NCI-H1417 (cell line): ENCODE measurements around the gene CISD1.
"Not testable (repeated sequence)": the region's sequence is repeated elsewhere in the genome, so short reads cannot be mapped to it uniquely, and the experiment has no call there.

Source experiments
- DNase-seq, 3 experiments: peaks; one replicate each; lab custom pipeline; 2025; lab: John Stamatoyannopoulos, UW

The CISD1 gene

GRCh38 chr10:58268946-58269781 is at the start of gene CISD1:
CISD1 (plus strand) TSS chr10:58269162; CDS start chr10:58269274, 112 bp downstream.
- peak; percentile 94 to 98 (median 95) for DNase-seq

DNA sequence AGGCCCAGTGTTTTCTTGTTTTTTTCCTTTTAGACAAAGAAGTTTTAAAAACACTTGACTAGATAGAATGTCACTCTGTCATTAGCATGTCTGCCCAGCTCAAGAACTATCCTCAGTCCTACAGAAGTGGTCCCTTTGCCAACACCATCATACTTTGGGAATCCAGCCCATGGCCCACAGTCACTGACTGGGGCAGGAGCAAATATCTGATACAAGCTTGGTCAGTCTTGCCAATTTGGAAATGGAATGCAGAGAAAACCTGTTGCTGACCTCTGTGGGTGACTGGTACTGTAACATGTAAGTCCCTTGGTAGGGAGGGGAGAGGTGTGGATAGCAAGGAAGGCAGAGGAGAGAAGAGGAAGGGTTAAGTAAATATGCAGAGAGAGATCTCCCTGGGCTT is 49.1 kb upstream of the CISD1 start:
- no peak for DNase-seq

GRCh38 chr10:58220769-58221451 is 48.1 kb upstream of the CISD1 start:
- no peak for DNase-seq

DNA sequence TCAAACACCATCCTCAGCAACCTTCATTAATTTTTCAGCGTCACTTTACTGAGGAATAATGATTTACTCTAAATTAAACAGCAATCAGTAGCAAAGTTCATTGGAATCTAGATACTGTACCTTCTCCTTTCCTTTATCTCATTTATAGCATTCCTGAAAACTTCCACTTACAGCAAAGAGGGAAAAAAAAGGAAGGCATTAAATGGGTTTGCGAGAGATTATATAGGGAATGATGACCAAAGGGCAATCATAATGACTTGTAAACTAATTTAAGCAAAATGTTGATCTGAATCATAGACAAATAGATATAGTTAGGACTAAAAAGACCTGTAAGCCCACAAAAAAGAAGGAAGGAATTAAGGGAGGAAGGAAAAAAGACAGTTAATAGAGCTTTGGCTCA is 43.3 kb upstream of the CISD1 start:
- DNase-seq = no peak

DNA sequence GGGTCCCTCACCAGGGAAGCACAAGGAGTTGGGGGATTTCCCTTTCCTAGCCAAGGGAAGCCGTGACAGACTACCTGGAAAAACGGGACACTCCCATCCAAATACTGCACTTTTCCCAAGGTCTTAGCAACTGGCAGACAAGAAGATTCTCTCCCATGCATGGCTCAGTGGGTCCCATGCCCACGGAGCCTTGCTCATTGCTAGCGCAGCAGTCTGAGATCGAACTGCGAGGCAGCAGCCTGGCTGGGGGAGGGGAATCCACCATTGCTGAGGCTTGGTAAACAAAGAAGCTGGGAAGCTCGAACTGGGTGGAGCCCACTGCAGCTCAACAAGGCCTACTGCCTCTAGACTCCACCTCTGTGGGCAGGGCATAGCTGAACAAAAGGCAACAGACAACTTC is 39.1 kb upstream of the CISD1 start:
- not testable (repeated sequence) for DNase-seq

GRCh38 chr10:58237014-58237834 is 31.7 kb upstream of the CISD1 start:
- DNase-seq = no peak

GRCh38 chr10:58239561-58240169 is 29.3 kb upstream of the CISD1 start:
- no peak for DNase-seq

- no peak for DNase-seq
Observed at GRCh38 chr10:58240531-58240930, 28.4 kb upstream of the CISD1 start.

- DNase-seq = no peak
Observed at GRCh38 chr10:58241346-58241745, 27.6 kb upstream of the CISD1 start.

DNA sequence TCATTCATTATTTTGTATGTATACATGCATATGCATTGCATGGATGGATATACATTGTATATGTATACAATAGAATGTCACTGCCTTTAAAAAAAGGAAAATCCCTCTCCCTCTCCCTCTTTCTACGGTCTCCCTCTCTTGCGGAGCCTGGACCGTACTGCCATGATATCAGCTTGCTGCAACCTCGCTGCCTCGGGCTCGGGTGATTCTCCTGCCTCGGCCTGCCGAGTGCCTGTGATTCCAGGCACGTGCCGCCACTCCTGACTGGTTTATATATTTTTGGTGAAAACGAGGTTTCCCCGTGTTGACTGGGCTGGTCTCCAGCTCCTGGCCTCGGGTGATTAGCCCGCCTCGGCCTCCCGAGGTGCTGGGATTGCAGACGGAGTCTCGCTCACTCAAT is 25.7 kb upstream of the CISD1 start:
- DNase-seq = no peak

GRCh38 chr10:58243801-58244200 is 25.2 kb upstream of the CISD1 start:
- DNase-seq = not testable (repeated sequence)

DNA sequence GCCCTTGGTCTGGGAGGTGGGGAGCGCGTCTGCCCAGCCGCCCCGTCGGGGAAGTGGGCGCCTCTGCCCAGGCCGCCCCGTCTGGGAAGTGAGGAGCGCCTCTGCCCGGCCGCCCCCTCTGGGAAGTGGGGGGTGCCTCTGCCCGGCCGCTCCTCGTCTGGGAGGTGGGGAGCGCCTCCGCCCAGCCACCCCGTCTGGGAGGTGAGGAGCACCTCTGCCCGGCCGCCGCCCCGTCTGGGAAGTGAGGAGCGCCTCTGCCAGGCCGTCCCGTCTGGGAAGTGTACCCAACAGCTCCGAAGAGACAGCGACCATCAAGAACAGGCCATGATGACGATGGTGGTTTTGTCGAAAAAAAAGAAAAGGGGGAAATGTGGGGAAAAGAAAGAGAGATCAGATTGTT is 24.7 kb upstream of the CISD1 start:
- DNase-seq = not testable (repeated sequence)

- not testable (repeated sequence) for DNase-seq
Observed at GRCh38 chr10:58244666-58245065, 24.3 kb upstream of the CISD1 start.

DNA sequence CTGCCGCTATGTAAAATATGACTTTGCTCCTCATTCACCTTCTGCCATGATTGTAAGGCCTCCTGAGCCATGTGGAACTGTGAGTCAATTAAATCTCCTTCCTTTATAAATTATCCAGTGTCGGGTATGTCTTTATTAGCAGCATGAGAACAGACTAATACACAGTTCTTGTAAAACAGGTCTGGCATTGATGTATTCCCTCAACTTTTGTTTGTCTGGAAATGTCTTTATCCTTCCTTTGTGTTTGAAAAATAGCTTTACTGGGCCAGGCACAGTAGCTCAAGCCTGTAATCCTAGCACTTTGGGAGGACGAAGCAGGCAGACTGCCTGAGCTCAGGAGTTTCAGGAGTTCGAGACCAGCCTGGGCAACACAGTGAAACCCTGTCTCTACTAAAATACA is 15.8 kb upstream of the CISD1 start:
- no peak for DNase-seq

GRCh38 chr10:58254644-58255043 is 14.3 kb upstream of the CISD1 start:
- DNase-seq = no peak

DNA sequence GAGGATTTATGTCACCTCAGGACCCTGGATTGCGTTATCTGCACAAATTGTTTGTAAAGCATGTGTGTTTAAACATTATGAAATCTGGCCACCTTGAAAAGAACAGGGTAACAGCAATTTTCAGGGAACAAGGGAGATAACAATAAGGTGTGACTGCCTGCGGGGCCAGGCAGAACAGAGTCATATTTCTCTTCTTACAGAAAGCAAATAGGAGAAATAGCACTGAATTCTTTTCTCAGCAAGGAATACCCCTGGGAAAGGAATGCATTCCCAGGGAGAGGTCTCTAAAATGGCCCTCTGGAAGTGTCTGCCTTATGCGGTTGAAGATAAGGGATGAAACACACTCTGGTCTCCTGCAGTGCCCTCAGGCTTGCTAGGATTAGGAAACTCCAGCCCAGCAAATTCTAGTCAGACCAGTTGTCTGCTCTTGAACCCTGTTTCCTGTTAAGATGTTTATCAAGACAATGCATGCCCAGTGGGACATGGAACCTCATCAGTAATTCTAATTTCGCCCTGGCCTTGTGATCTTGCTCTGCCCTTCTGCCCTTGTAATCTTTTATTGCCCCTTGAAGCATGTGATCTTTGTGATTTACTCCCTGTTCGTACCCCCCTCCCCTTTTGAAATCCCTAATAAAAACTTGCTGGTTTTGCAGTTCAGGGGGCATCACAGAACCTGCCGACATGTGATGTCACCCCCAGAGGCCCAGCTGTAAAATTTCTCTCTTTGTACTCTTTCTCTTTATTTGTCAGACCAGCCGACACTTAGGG is 12.8 kb upstream of the CISD1 start:
- not testable (repeated sequence) for DNase-seq

- no peak for DNase-seq
Observed at GRCh38 chr10:58258977-58259692, 9.8 kb upstream of the CISD1 start.

- no peak for DNase-seq
Observed at GRCh38 chr10:58260334-58260733, 8.6 kb upstream of the CISD1 start.

DNA sequence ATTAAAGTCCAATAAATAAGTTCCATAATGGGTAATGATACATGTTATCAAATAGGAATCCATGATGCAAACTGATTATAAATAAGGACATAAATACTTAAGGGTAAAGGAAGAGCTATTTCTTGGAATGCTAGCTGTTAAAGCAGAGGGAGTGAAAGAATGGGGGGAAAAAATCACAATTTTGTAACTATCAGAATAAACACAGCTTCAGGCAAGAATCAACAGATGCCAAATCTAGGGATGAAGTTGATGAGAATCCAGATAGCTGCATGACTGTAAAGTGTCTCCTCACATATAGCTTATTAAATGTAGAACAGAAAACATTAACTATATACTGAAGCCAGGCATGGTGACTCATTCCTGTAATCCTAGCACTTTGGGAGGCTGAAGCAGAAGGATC is 6.2 kb upstream of the CISD1 start:
- DNase-seq = no peak

GRCh38 chr10:58264780-58265179 is 4.2 kb upstream of the CISD1 start:
- peak in 1 of 3 experiments; percentile 58 for DNase-seq

DNA sequence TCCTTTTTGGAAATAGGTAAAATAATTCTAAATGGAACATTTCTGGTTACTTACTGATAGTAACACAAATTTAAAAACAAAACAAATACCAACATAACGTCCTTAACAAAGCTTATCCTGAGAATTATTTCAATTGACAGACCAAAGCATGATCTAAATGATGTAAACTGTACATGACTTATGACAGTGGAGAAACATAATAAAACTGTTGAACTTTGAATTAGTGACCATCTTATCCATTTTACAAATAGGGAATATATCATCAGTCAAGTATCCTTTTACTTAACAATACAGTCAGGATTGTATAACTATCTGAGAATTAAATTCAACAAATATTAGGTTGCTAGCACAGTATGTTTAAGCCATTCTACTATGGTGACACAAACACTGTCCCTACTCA is 3.7 kb upstream of the CISD1 start:
- DNase-seq = no peak
